GM23338 (cell line): Measurements from ENCODE around the gene PHACTR2. TPM values are rescaled to one million over a fixed set of nuclear protein-coding genes. Genes with fewer than 3 reads are reported as not detected.
A peak's percentile ranks its signal among the peaks of the same experiment; 100 is the strongest.

Source experiments
- ATAC-seq: fragments of 200-7000 bp; cut with Tn5 transposase; 3 replicates; pipeline ENCODE4 v1.9.1; 2020
- DNase-seq: peaks from one replicate; pipeline ENCODE4 v3.0.0-alpha.2; 2015; ENCODE audit warnings: low spot score
- H2AFZ ChIP-seq: fragments of 200-600 bp; sonication (generic); 2 replicates; pipeline ENCODE4 v1.8.0; 2016; ENCODE audit warnings: antibody characterized with exemption, mild to moderate bottlenecking, moderate library complexity
- H3F3A ChIP-seq: fragments of 200-600 bp; sonication (generic); replicated peaks from 2 replicates; pipeline ENCODE4 v1.8.0; 2017; ENCODE audit warnings: antibody characterized with exemption, mixed run types, low read depth
- H3K27ac ChIP-seq: fragments of 200-600 bp; sonication (generic); 2 replicates; pipeline ENCODE4 v1.6.1; 2016; ENCODE audit warnings: low read depth
- H3K27me3 ChIP-seq: fragments of 200-600 bp; sonication (generic); 2 replicates; pipeline ENCODE4 v1.8.0; 2016; ENCODE audit warnings: mild to moderate bottlenecking, mixed run types, moderate library complexity; ENCODE audit not compliant: insufficient read depth
- H3K36me3 ChIP-seq: fragments of 200-600 bp; sonication (generic); 2 replicates; pipeline ENCODE4 v1.8.0; 2016; ENCODE audit warnings: mild to moderate bottlenecking; ENCODE audit not compliant: insufficient read depth
- H3K4me1 ChIP-seq: fragments of 200-600 bp; sonication (generic); 2 replicates; pipeline ENCODE4 v1.8.0; 2016; ENCODE audit warnings: mild to moderate bottlenecking, moderate library complexity; ENCODE audit not compliant: insufficient read depth
- H3K4me2 ChIP-seq: fragments of 200-600 bp; sonication (generic); 2 replicates; pipeline ENCODE4 v1.7.1; 2017; ENCODE audit warnings: mixed run types
- H3K4me3 ChIP-seq: fragments of 200-600 bp; sonication (generic); 2 replicates; pipeline ENCODE4 v1.6.1; 2016; ENCODE audit warnings: mixed run types
- H3K79me2 ChIP-seq: fragments of 200-600 bp; sonication (generic); replicated peaks from 2 replicates; pipeline ENCODE4 v1.8.0; 2017; ENCODE audit warnings: mild to moderate bottlenecking; ENCODE audit not compliant: insufficient read depth
- H3K9me2 ChIP-seq: fragments of 200-600 bp; sonication (generic); 2 replicates; pipeline ENCODE4 v1.8.0; 2017; ENCODE audit not compliant: insufficient read depth
- H4K20me1 ChIP-seq: fragments of 200-600 bp; sonication (generic); replicated peaks from 2 replicates; pipeline ENCODE4 v1.8.0; 2017; ENCODE audit warnings: mild to moderate bottlenecking; ENCODE audit not compliant: insufficient read depth
- H3K27ac Mint-ChIP-seq: 2 replicates; pipeline ENCODE4 v1.8.0; 2020; ENCODE audit warnings: inconsistent platforms, mild to moderate bottlenecking, moderate library complexity, mixed read lengths
- H3K27me3 Mint-ChIP-seq: 3 replicates; pipeline ENCODE4 v1.8.0; 2022; ENCODE audit warnings: low read depth, mild to moderate bottlenecking, moderate library complexity, mixed read lengths, inconsistent platforms; ENCODE audit not compliant: insufficient read depth, poor library complexity
- H3K36me3 Mint-ChIP-seq: 3 replicates; pipeline ENCODE4 v1.8.0; 2021; ENCODE audit warnings: low read depth, mild to moderate bottlenecking, inconsistent platforms, moderate library complexity, mixed read lengths
- H3K4me1 Mint-ChIP-seq: 3 replicates; pipeline ENCODE4 v1.8.0; 2020; ENCODE audit warnings: mild to moderate bottlenecking, inconsistent platforms, mixed read lengths
- H3K4me3 Mint-ChIP-seq: 3 replicates; pipeline ENCODE4 v1.8.0; 2021; ENCODE audit warnings: moderate library complexity, mild to moderate bottlenecking, inconsistent platforms, mixed read lengths
- H3K9me3 Mint-ChIP-seq: 3 replicates; pipeline ENCODE4 v1.8.0; 2020; ENCODE audit warnings: moderate library complexity, mild to moderate bottlenecking, inconsistent platforms, mixed read lengths
- CREB1 ChIP-seq: fragments of 250-450 bp; sonication (Bioruptor Pico); IDR thresholded peaks from 2 replicates; pipeline ENCODE4 v1.5.0; 2020; ENCODE audit warnings: low read depth, mild to moderate bottlenecking, moderate library complexity
- CTCF ChIP-seq, 2 experiments: fragments of 200-600 bp in 1 of 2; sonication (generic) in 1 of 2; conservative IDR thresholded peaks; 2 replicates each; pipeline versions ENCODE4 v1.5.1 to v1.6.1; 2016 to 2017; ENCODE audit warnings: antibody characterized with exemption in 2 of 2, low read depth in 2 of 2, mild to moderate bottlenecking in 2 of 2, moderate library complexity in 1 of 2
- EZH2 ChIP-seq: fragments of 200-600 bp; sonication (generic); IDR thresholded peaks from one replicate; pipeline ENCODE4 v1.8.0; 2017; ENCODE audit warnings: antibody characterized with exemption, mild to moderate bottlenecking, low read depth; ENCODE audit not compliant: unreplicated experiment
- EZH2phosphoT487 ChIP-seq: fragments of 200-600 bp; sonication (generic); IDR thresholded peaks from one replicate; pipeline ENCODE4 v1.8.1; 2018; ENCODE audit warnings: antibody characterized with exemption; ENCODE audit not compliant: unreplicated experiment
- JUNB ChIP-seq: IDR thresholded peaks from one replicate; pipeline ENCODE4 v1.6.1; 2016; ENCODE audit warnings: antibody characterized with exemption; ENCODE audit not compliant: unreplicated experiment
- NANOG ChIP-seq: IDR thresholded peaks from 2 replicates; pipeline ENCODE4 v1.6.1; 2016; ENCODE audit warnings: antibody characterized with exemption, borderline replicate concordance
- POLR2AphosphoS5 ChIP-seq: IDR thresholded peaks from 2 replicates; pipeline ENCODE4 v1.6.1; 2016; ENCODE audit warnings: antibody characterized with exemption, low read depth
- REST ChIP-seq: IDR thresholded peaks from one replicate; pipeline ENCODE4 v1.6.1; 2018; ENCODE audit warnings: antibody characterized with exemption; ENCODE audit not compliant: unreplicated experiment
- STAT1 ChIP-seq: IDR thresholded peaks from one replicate; pipeline ENCODE4 v1.6.1; 2016; ENCODE audit warnings: antibody characterized with exemption; ENCODE audit not compliant: unreplicated experiment
- ZNF114 ChIP-seq: fragments of 250-450 bp; sonication (Bioruptor Pico); IDR thresholded peaks from 2 replicates; pipeline ENCODE4 v1.5.0; 2020; ENCODE audit warnings: mild to moderate bottlenecking, moderate library complexity
- ZNF331 ChIP-seq: fragments of 250-450 bp; sonication (Bioruptor Pico); IDR thresholded peaks from 2 replicates; pipeline ENCODE4 v1.5.0; 2020; ENCODE audit warnings: low read depth, mild to moderate bottlenecking, moderate library complexity
- polyA plus RNA-seq: library from polyadenylated mRNA; unstranded; fragments of >200 nt; fragmentation: Nextera tagmentation; extraction: Ambion mirVana; gene quantifications from 2 replicates; pipeline ENCODE4 v1.2.1, GENCODE V29; 2016
- total RNA-seq: library from RNA; depleted of rRNA; stranded (reverse); fragments of >200 nt; shearing (Covaris generic); gene quantifications from 2 replicates; pipeline ENCODE4 v1.2.3, GENCODE V29; 2014
- TF ChIP-seq, protein P1 (sequence below): IDR thresholded peaks from 2 replicates; pipeline ENCODE4 v1.6.1; 2016; ENCODE audit warnings: antibody characterized with exemption
- TF ChIP-seq, protein P2 (sequence below): fragments of 250-450 bp; sonication (Bioruptor Pico); IDR thresholded peaks from 2 replicates; pipeline ENCODE4 v1.5.0; 2020; ENCODE audit warnings: mild to moderate bottlenecking, moderate library complexity

The PHACTR2 gene
- total and polyA plus RNA-seq, 2 experiments from 2014 or later: 67.7 to 105 TPM

- Mint-ChIP-seq H3K4me3 (no peak overlapping the region), H3K9me3 (no peaks in the 10 kb centered on the region), H3K4me1 (peaks cover 35% of the 10 kb centered on the region), H3K27ac (no peak overlapping the region), H3K27me3 (peaks cover 1% of the 10 kb centered on the region), H3K36me3 (peaks cover 8% of the 10 kb centered on the region; the same call in 2 of the 3 replicates)
- Histone ChIP-seq H2AFZ (no peak overlapping the region), H4K20me1 (no peaks in the 10 kb centered on the region), H3K27ac (0 out of 2 replicates have a peak overlapping the region, but pooled peaks have one; percentile 2), H3K4me2 (no peak overlapping the region), H3F3A (no peaks in the 10 kb centered on the region), H3K36me3 (no peaks in the 10 kb centered on the region; the same call in 1 of the 2 replicates), H3K4me3 (no peak overlapping the region), H3K79me2 (peaks cover 45% of the 10 kb centered on the region), H3K4me1 (peaks cover 40% of the 10 kb centered on the region), H3K9me2 (no peaks in the 10 kb centered on the region), H3K27me3 (no peaks in the 10 kb centered on the region)
- ATAC-seq (no peak), DNase-seq (no peak)
- TF ChIP-seq, protein P1, sequence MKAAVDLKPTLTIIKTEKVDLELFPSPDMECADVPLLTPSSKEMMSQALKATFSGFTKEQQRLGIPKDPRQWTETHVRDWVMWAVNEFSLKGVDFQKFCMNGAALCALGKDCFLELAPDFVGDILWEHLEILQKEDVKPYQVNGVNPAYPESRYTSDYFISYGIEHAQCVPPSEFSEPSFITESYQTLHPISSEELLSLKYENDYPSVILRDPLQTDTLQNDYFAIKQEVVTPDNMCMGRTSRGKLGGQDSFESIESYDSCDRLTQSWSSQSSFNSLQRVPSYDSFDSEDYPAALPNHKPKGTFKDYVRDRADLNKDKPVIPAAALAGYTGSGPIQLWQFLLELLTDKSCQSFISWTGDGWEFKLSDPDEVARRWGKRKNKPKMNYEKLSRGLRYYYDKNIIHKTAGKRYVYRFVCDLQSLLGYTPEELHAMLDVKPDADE: no peak
- no peak for TF ChIP-seq CREB1 (CRISPR knock-in tag)
- no peak for TF ChIP-seq NANOG
- TF ChIP-seq ZNF114: no peak
- TF ChIP-seq, protein P2, sequence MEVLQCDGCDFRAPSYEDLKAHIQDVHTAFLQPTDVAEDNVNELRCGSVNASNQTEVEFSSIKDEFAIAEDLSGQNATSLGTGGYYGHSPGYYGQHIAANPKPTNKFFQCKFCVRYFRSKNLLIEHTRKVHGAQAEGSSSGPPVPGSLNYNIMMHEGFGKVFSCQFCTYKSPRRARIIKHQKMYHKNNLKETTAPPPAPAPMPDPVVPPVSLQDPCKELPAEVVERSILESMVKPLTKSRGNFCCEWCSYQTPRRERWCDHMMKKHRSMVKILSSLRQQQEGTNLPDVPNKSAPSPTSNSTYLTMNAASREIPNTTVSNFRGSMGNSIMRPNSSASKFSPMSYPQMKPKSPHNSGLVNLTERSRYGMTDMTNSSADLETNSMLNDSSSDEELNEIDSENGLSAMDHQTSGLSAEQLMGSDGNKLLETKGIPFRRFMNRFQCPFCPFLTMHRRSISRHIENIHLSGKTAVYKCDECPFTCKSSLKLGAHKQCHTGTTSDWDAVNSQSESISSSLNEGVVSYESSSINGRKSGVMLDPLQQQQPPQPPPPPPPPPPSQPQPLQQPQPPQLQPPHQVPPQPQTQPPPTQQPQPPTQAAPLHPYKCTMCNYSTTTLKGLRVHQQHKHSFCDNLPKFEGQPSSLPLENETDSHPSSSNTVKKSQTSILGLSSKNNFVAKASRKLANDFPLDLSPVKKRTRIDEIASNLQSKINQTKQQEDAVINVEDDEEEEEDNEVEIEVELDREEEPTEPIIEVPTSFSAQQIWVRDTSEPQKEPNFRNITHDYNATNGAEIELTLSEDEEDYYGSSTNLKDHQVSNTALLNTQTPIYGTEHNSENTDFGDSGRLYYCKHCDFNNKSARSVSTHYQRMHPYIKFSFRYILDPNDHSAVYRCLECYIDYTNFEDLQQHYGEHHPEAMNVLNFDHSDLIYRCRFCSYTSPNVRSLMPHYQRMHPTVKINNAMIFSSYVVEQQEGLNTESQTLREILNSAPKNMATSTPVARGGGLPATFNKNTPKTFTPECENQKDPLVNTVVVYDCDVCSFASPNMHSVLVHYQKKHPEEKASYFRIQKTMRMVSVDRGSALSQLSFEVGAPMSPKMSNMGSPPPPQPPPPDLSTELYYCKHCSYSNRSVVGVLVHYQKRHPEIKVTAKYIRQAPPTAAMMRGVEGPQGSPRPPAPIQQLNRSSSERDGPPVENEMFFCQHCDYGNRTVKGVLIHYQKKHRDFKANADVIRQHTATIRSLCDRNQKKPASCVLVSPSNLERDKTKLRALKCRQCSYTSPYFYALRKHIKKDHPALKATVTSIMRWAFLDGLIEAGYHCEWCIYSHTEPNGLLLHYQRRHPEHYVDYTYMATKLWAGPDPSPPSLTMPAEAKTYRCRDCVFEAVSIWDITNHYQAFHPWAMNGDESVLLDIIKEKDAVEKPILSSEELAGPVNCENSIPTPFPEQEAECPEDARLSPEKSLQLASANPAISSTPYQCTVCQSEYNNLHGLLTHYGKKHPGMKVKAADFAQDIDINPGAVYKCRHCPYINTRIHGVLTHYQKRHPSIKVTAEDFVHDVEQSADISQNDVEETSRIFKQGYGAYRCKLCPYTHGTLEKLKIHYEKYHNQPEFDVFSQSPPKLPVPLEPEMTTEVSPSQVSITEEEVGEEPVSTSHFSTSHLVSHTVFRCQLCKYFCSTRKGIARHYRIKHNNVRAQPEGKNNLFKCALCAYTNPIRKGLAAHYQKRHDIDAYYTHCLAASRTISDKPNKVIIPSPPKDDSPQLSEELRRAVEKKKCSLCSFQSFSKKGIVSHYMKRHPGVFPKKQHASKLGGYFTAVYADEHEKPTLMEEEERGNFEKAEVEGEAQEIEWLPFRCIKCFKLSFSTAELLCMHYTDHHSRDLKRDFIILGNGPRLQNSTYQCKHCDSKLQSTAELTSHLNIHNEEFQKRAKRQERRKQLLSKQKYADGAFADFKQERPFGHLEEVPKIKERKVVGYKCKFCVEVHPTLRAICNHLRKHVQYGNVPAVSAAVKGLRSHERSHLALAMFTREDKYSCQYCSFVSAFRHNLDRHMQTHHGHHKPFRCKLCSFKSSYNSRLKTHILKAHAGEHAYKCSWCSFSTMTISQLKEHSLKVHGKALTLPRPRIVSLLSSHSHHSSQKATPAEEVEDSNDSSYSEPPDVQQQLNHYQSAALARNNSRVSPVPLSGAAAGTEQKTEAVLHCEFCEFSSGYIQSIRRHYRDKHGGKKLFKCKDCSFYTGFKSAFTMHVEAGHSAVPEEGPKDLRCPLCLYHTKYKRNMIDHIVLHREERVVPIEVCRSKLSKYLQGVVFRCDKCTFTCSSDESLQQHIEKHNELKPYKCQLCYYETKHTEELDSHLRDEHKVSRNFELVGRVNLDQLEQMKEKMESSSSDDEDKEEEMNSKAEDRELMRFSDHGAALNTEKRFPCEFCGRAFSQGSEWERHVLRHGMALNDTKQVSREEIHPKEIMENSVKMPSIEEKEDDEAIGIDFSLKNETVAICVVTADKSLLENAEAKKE: no peak
- no peak for TF ChIP-seq EZH2
- TF ChIP-seq POLR2AphosphoS5: no peak
- TF ChIP-seq EZH2phosphoT487: no peak
- no peak for TF ChIP-seq STAT1
- TF ChIP-seq REST: no peak
- TF ChIP-seq CTCF (conservative IDR thresholded peaks at IDR 0.05; ENCODE audit: low read depth in 2 of 2): no peak
- no peak for TF ChIP-seq JUNB
- no peak for TF ChIP-seq ZNF331
Measured at GRCh38 chr6:143731789-143732188, 54.0 kb downstream of the PHACTR2 start.
